ENCODE results near the gene WDR90.

The WDR90 gene

GRCh38 chr16:680967-681745 is 32.0 kb downstream of the WDR90 start:
- H3K4me3 ChIP-seq (ENCODE audit: low read depth, low read length) = peak overlapping the region; percentile 91
- DNase-seq = peak; percentile 50
- H3K4me1 ChIP-seq = peaks cover 15% of the 10 kb centered on the region
- H3K27me3 ChIP-seq = no peaks in the 10 kb centered on the region
- peak; percentile 16; the same call in 1 of the 2 replicates for TF ChIP-seq CTCF (IDR thresholded peaks at IDR 0.05; ENCODE audit: low read depth, low read length)
- no peaks in the 10 kb centered on the region for H3K9me3 ChIP-seq
- H3K36me3 ChIP-seq = peaks cover 41% of the 10 kb centered on the region

- Histone ChIP-seq H3K9me3 (no peaks in the 10 kb centered on the region), H3K4me3 (ENCODE audit: low read depth, low read length) (peak overlapping the region; percentile 91), H3K27me3 (no peaks in the 10 kb centered on the region), H3K36me3 (peaks cover 48% of the 10 kb centered on the region), H3K4me1 (peaks cover 15% of the 10 kb centered on the region)
- TF ChIP-seq CTCF (IDR thresholded peaks at IDR 0.05; ENCODE audit: low read depth, low read length) = no peak
- peak; percentile 47 for DNase-seq
Observed at GRCh38 chr16:681746-682427, 32.7 kb downstream of the WDR90 start.

- Histone ChIP-seq H3K4me3 (ENCODE audit: low read depth, low read length) (peak overlapping the region; percentile 69), H3K4me1 (peaks cover 15% of the 10 kb centered on the region), H3K9me3 (no peaks in the 10 kb centered on the region), H3K27me3 (no peaks in the 10 kb centered on the region), H3K36me3 (peaks cover 51% of the 10 kb centered on the region)
- no peak for DNase-seq
- no peak for TF ChIP-seq CTCF (IDR thresholded peaks at IDR 0.05; ENCODE audit: low read depth, low read length)
Observed at GRCh38 chr16:682493-683395, 33.6 kb downstream of the WDR90 start.

- Histone ChIP-seq H3K9me3 (no peaks in the 10 kb centered on the region), H3K4me1 (peaks cover 15% of the 10 kb centered on the region), H3K27me3 (no peaks in the 10 kb centered on the region), H3K4me3 (ENCODE audit: low read depth, low read length) (peak overlapping the region; percentile 69), H3K36me3 (peaks cover 51% of the 10 kb centered on the region)
- DNase-seq = no peak
- TF ChIP-seq CTCF (IDR thresholded peaks at IDR 0.05; ENCODE audit: low read depth, low read length) = no peak
Observed at GRCh38 chr16:683396-684070, 34.4 kb downstream of the WDR90 start.

GRCh38 chr16:684071-684794 is 35.1 kb downstream of the WDR90 start, which contains the start of gene JMJD8:
Gene JMJD8, minus strand, starts transcription at chr16:684334. Its CDS starts 15 bp downstream, at chr16:684319.
- TF ChIP-seq CTCF (IDR thresholded peaks at IDR 0.05; ENCODE audit: low read depth, low read length) = no peak
- Histone ChIP-seq H3K4me3 (ENCODE audit: low read depth, low read length) (peak within 1 kb of the TSS; percentile 69), H3K36me3 (peaks cover 51% of the 10 kb centered on the region), H3K27me3 (no peaks in the 10 kb centered on the region), H3K4me1 (peaks cover 12% of the 10 kb centered on the region; the same call in 1 of the 2 replicates), H3K9me3 (no peaks in the 10 kb centered on the region)
- DNase-seq = peak; percentile 99
